Activated T-cell treated with anti-CD3 and anti-CD28 coated beads, Interleukin-2, amount 50 U/mL, for 4 hours (primary cell): ENCODE measurements around the gene RIMBP2. TPM values are rescaled to one million over a fixed set of nuclear protein-coding genes. Genes with fewer than 3 reads are reported as not detected.

Experiments
- ATAC-seq, 2 donors: fragments of 200-7000 bp; cut with Tn5 transposase; one replicate each; pipeline ENCODE4 v1.10.0; 2021
- DNase-seq: peaks from one replicate; pipeline ENCODE4 v3.0.0-alpha.2; 2020
- H3K27me3 Mint-ChIP-seq: one replicate; pipeline ENCODE4 v1.8.0; 2021; ENCODE audit warnings: low read depth, mixed read lengths
- H3K36me3 Mint-ChIP-seq: one replicate; pipeline ENCODE4 v1.8.0; 2022; ENCODE audit warnings: mixed read lengths; ENCODE audit not compliant: insufficient read depth
- H3K4me1 Mint-ChIP-seq: one replicate; pipeline ENCODE4 v1.8.0; 2021; ENCODE audit warnings: low read depth, mixed read lengths
- H3K4me3 Mint-ChIP-seq: one replicate; pipeline ENCODE4 v1.8.0; 2021; ENCODE audit warnings: mild to moderate bottlenecking, moderate library complexity, mixed read lengths
- H3K9me3 Mint-ChIP-seq: one replicate; pipeline ENCODE4 v1.8.0; 2021; ENCODE audit warnings: mixed read lengths
- total RNA-seq, 3 donors: library from RNA; stranded (reverse); gene quantifications; one replicate each; pipeline ENCODE4 v1.2.1, GENCODE V29; 2021

Gene RIMBP2
- total RNA-seq, 3 donors from 2014 or later = not detected

- H3K4me1 Mint-ChIP-seq = no peaks in the 10 kb centered on the region
- no peak overlapping the region for H3K4me3 Mint-ChIP-seq
- ATAC-seq = no peak
- peaks cover 5% of the 10 kb centered on the region for H3K27me3 Mint-ChIP-seq
- no peaks in the 10 kb centered on the region for H3K9me3 Mint-ChIP-seq
- DNase-seq = no peak
- no peaks in the 10 kb centered on the region for H3K36me3 Mint-ChIP-seq
These were observed 202.5 kb downstream of the RIMBP2 start for GRCh38 chr12:130513556-130513955.

GRCh38 chr12:130511285-130511684, 204.8 kb downstream of the RIMBP2 start:
- no peak for DNase-seq
- Mint-ChIP-seq H3K27me3 (peaks cover 5% of the 10 kb centered on the region), H3K9me3 (no peaks in the 10 kb centered on the region), H3K4me3 (no peak overlapping the region), H3K4me1 (no peaks in the 10 kb centered on the region), H3K36me3 (no peaks in the 10 kb centered on the region)
- no peak for ATAC-seq

- Mint-ChIP-seq H3K4me1 (no peaks in the 10 kb centered on the region), H3K27me3 (peaks cover 5% of the 10 kb centered on the region), H3K9me3 (no peaks in the 10 kb centered on the region), H3K4me3 (no peak overlapping the region), H3K36me3 (no peaks in the 10 kb centered on the region)
- DNase-seq = no peak
- no peak for ATAC-seq
These were observed 206.6 kb downstream of the RIMBP2 start for GRCh38 chr12:130509454-130509853.

- H3K4me3 Mint-ChIP-seq = no peak overlapping the region
- ATAC-seq = no peak
- H3K4me1 Mint-ChIP-seq = no peaks in the 10 kb centered on the region
- peaks cover 4% of the 10 kb centered on the region for H3K27me3 Mint-ChIP-seq
- H3K36me3 Mint-ChIP-seq = no peaks in the 10 kb centered on the region
- no peak for DNase-seq
- H3K9me3 Mint-ChIP-seq = no peaks in the 10 kb centered on the region
These were observed 207.3 kb downstream of the RIMBP2 start for GRCh38 chr12:130508847-130509246.

- Mint-ChIP-seq H3K4me1 (no peaks in the 10 kb centered on the region), H3K4me3 (no peak overlapping the region), H3K36me3 (no peaks in the 10 kb centered on the region), H3K9me3 (no peaks in the 10 kb centered on the region), H3K27me3 (peaks cover 4% of the 10 kb centered on the region)
- no peak for ATAC-seq
- DNase-seq = no peak
These were observed 207.8 kb downstream of the RIMBP2 start for GRCh38 chr12:130508318-130508717.

GRCh38 chr12:130506844-130507243, 209.3 kb downstream of the RIMBP2 start:
- no peak overlapping the region for H3K4me3 Mint-ChIP-seq
- H3K27me3 Mint-ChIP-seq = peaks cover 4% of the 10 kb centered on the region
- no peaks in the 10 kb centered on the region for H3K36me3 Mint-ChIP-seq
- no peak for ATAC-seq
- H3K9me3 Mint-ChIP-seq = no peaks in the 10 kb centered on the region
- DNase-seq = no peak
- H3K4me1 Mint-ChIP-seq = no peaks in the 10 kb centered on the region

- Mint-ChIP-seq H3K36me3 (no peaks in the 10 kb centered on the region), H3K4me1 (no peaks in the 10 kb centered on the region), H3K4me3 (no peak overlapping the region), H3K9me3 (no peaks in the 10 kb centered on the region), H3K27me3 (peaks cover 2% of the 10 kb centered on the region)
- DNase-seq (no peak), ATAC-seq (no peak)
These were observed 211.3 kb downstream of the RIMBP2 start for GRCh38 chr12:130504840-130505175.

- Mint-ChIP-seq H3K4me3 (no peak overlapping the region), H3K9me3 (no peaks in the 10 kb centered on the region), H3K36me3 (no peaks in the 10 kb centered on the region), H3K4me1 (no peaks in the 10 kb centered on the region), H3K27me3 (no peaks in the 10 kb centered on the region)
- no peak for ATAC-seq
- no peak for DNase-seq
These were observed 211.8 kb downstream of the RIMBP2 start for GRCh38 chr12:130504110-130504839.

- Mint-ChIP-seq H3K27me3 (no peaks in the 10 kb centered on the region), H3K9me3 (no peaks in the 10 kb centered on the region), H3K36me3 (no peaks in the 10 kb centered on the region), H3K4me3 (no peak overlapping the region), H3K4me1 (no peaks in the 10 kb centered on the region)
- DNase-seq = no peak
- ATAC-seq = no peak
These were observed 214.3 kb downstream of the RIMBP2 start for GRCh38 chr12:130501821-130502220.

- no peaks in the 10 kb centered on the region for H3K9me3 Mint-ChIP-seq
- ATAC-seq (no peak), DNase-seq (no peak)
- H3K27me3 Mint-ChIP-seq = no peaks in the 10 kb centered on the region
- H3K36me3 Mint-ChIP-seq = no peaks in the 10 kb centered on the region
- H3K4me1 Mint-ChIP-seq = no peaks in the 10 kb centered on the region
- no peak overlapping the region for H3K4me3 Mint-ChIP-seq
These were observed 215.2 kb downstream of the RIMBP2 start for GRCh38 chr12:130500835-130501330.

GRCh38 chr12:130499474-130499873, 216.6 kb downstream of the RIMBP2 start:
- no peak overlapping the region for H3K4me3 Mint-ChIP-seq
- DNase-seq = no peak
- H3K27me3 Mint-ChIP-seq = no peaks in the 10 kb centered on the region
- no peaks in the 10 kb centered on the region for H3K36me3 Mint-ChIP-seq
- ATAC-seq = no peak
- H3K4me1 Mint-ChIP-seq = no peaks in the 10 kb centered on the region
- H3K9me3 Mint-ChIP-seq = no peaks in the 10 kb centered on the region

- ATAC-seq (no peak), DNase-seq (no peak)
- H3K4me3 Mint-ChIP-seq = no peak overlapping the region
- H3K36me3 Mint-ChIP-seq = no peaks in the 10 kb centered on the region
- no peaks in the 10 kb centered on the region for H3K4me1 Mint-ChIP-seq
- H3K9me3 Mint-ChIP-seq = no peaks in the 10 kb centered on the region
- H3K27me3 Mint-ChIP-seq = no peaks in the 10 kb centered on the region
These were observed 217.3 kb downstream of the RIMBP2 start for GRCh38 chr12:130498589-130499385.

GRCh38 chr12:130497991-130498390, 218.1 kb downstream of the RIMBP2 start:
- H3K36me3 Mint-ChIP-seq = no peaks in the 10 kb centered on the region
- H3K27me3 Mint-ChIP-seq = no peaks in the 10 kb centered on the region
- no peak for DNase-seq
- no peak overlapping the region for H3K4me3 Mint-ChIP-seq
- H3K9me3 Mint-ChIP-seq = no peaks in the 10 kb centered on the region
- no peak for ATAC-seq
- H3K4me1 Mint-ChIP-seq = no peaks in the 10 kb centered on the region

- no peak overlapping the region for H3K4me3 Mint-ChIP-seq
- DNase-seq (no peak), ATAC-seq (no peak)
- H3K27me3 Mint-ChIP-seq = no peaks in the 10 kb centered on the region
- no peaks in the 10 kb centered on the region for H3K4me1 Mint-ChIP-seq
- no peaks in the 10 kb centered on the region for H3K9me3 Mint-ChIP-seq
- H3K36me3 Mint-ChIP-seq = no peaks in the 10 kb centered on the region
These were observed 218.8 kb downstream of the RIMBP2 start for GRCh38 chr12:130497321-130497720.

- no peaks in the 10 kb centered on the region for H3K27me3 Mint-ChIP-seq
- no peaks in the 10 kb centered on the region for H3K4me1 Mint-ChIP-seq
- no peak for DNase-seq
- no peaks in the 10 kb centered on the region for H3K9me3 Mint-ChIP-seq
- no peak overlapping the region for H3K4me3 Mint-ChIP-seq
- ATAC-seq = no peak
- no peaks in the 10 kb centered on the region for H3K36me3 Mint-ChIP-seq
These were observed 219.5 kb downstream of the RIMBP2 start for GRCh38 chr12:130496516-130497120.
